K562 (cell line): Measurements from ENCODE around the gene ADAMTS2. TPM values are rescaled to one million over a fixed set of nuclear protein-coding genes. Genes with fewer than 3 reads are reported as not detected.

Source experiments
- PHB2 ChIP-seq: fragments of 450-650 bp; IDR thresholded peaks from 2 replicates; pipeline ENCODE4 v1.6.1; 2017; ENCODE audit warnings: low read depth
- SOX6 ChIP-seq: fragments of 450-650 bp; IDR thresholded peaks from 2 replicates; pipeline ENCODE4 v1.6.1; 2014; ENCODE audit warnings: mild to moderate bottlenecking
- polyA plus RNA-seq, 8 experiments: library from polyadenylated mRNA; depleted of rRNA in 4 of 8; stranded (reverse) in 5 of 8; unstranded in 3 of 8; fragments of >200 nt; fragmentation: Nextera tagmentation in 2 of 8; fragmentation: Illumina TruSeq in 1 of 8; extraction: Ambion mirVana in 2 of 8; extraction: Trizol in 1 of 8; gene quantifications; 2 replicates each; pipeline versions ENCODE4 v1.2.1 to v1.2.3, GENCODE V29; 2011 to 2014; ENCODE audit warnings: inconsistent platforms in 1 of 8, missing spikeins in 1 of 8
- total RNA-seq, 7 experiments: library from RNA; depleted of rRNA in 6 of 7; stranded (reverse); fragments of >200 nt in 6 of 7; fragmentation: Illumina TruSeq in 2 of 7; extraction: Trizol in 2 of 7; gene quantifications; 2 replicates each; pipeline versions ENCODE4 v1.2.1 to v1.2.3, GENCODE V29; 2011 to 2021; ENCODE audit warnings: low replicate concordance in 1 of 7
- TF ChIP-seq, protein P1 (sequence below): fragments of 450-650 bp; IDR thresholded peaks from 2 replicates; pipeline ENCODE4 v1.6.1; 2018; ENCODE audit not compliant: partially characterized antibody
- TF ChIP-seq, protein P2 (sequence below): fragments of 250-450 bp; sonication (Bioruptor Pico); IDR thresholded peaks from 2 replicates; pipeline ENCODE4 v1.5.1; 2021; ENCODE audit warnings: mild to moderate bottlenecking
- TF ChIP-seq, protein P3 (sequence below), 2 experiments: fragments of 450-650 bp; IDR thresholded peaks; 2 replicates each; pipeline ENCODE4 v1.6.1; 2016

ADAMTS2 gene
- total and polyA plus RNA-seq, 9 of the 15 experiments (the other 6 are each of a cell fraction or from before 2014, with no cell fraction given): not detected

DNA sequence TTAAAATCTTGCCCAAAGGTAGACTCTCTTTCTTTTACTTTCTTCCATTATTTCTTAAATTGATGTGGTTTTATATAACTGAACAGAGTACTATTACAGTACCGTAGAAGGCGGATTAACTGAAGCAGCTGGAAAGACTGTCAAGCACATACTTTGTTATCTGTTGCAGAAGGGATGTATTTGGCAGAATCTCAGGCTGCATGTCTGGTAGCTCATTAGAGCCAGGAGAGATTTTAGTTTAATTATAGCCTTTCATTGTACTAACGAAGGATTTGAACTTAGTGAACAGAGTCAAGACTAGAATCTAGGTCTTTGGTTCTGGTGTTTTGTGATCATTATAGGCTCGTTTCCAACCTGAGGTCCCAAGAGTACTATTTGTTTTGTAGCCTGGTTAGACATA, 264.5 kb downstream of the ADAMTS2 start (continued):
- TF ChIP-seq, protein P1, sequence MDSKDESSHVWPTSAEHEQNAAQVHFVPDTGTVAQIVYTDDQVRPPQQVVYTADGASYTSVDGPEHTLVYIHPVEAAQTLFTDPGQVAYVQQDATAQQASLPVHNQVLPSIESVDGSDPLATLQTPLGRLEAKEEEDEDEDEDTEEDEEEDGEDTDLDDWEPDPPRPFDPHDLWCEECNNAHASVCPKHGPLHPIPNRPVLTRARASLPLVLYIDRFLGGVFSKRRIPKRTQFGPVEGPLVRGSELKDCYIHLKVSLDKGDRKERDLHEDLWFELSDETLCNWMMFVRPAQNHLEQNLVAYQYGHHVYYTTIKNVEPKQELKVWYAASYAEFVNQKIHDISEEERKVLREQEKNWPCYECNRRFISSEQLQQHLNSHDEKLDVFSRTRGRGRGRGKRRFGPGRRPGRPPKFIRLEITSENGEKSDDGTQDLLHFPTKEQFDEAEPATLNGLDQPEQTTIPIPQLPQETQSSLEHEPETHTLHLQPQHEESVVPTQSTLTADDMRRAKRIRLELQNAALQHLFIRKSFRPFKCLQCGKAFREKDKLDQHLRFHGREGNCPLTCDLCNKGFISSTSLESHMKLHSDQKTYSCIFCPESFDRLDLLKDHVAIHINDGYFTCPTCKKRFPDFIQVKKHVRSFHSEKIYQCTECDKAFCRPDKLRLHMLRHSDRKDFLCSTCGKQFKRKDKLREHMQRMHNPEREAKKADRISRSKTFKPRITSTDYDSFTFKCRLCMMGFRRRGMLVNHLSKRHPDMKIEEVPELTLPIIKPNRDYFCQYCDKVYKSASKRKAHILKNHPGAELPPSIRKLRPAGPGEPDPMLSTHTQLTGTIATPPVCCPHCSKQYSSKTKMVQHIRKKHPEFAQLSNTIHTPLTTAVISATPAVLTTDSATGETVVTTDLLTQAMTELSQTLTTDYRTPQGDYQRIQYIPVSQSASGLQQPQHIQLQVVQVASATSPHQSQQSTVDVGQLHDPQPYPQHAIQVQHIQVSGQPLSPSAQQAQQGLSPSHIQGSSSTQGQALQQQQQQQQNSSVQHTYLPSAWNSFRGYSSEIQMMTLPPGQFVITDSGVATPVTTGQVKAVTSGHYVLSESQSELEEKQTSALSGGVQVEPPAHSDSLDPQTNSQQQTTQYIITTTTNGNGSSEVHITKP: no peak
- TF ChIP-seq, protein P2, sequence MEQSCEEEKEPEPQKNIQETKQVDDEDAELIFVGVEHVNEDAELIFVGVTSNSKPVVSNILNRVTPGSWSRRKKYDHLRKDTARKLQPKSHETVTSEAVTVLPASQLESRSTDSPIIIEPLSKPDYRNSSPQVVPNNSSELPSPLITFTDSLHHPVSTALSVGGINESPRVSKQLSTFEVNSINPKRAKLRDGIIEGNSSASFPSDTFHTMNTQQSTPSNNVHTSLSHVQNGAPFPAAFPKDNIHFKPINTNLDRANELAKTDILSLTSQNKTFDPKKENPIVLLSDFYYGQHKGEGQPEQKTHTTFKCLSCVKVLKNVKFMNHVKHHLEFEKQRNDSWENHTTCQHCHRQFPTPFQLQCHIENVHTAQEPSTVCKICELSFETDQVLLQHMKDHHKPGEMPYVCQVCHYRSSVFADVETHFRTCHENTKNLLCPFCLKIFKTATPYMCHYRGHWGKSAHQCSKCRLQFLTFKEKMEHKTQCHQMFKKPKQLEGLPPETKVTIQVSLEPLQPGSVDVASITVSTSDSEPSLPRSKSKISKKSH (CRISPR knock-in tag): no peak
- TF ChIP-seq SOX6: no peak
- TF ChIP-seq PHB2: no peak
- TF ChIP-seq, protein P3, sequence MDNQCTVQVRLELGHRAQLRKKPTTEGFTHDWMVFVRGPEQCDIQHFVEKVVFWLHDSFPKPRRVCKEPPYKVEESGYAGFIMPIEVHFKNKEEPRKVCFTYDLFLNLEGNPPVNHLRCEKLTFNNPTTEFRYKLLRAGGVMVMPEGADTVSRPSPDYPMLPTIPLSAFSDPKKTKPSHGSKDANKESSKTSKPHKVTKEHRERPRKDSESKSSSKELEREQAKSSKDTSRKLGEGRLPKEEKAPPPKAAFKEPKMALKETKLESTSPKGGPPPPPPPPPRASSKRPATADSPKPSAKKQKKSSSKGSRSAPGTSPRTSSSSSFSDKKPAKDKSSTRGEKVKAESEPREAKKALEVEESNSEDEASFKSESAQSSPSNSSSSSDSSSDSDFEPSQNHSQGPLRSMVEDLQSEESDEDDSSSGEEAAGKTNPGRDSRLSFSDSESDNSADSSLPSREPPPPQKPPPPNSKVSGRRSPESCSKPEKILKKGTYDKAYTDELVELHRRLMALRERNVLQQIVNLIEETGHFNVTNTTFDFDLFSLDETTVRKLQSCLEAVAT (IDR thresholded peaks at IDR 0.05): no peak
